Glutamatergic neuron (in vitro differentiated cells): ENCODE data around the gene SLC12A8. TPM values are rescaled to one million over a fixed set of nuclear protein-coding genes. Genes with fewer than 3 reads are reported as not detected.

Experiments used
- DNase-seq: peaks from one replicate; pipeline ENCODE4 v3.0.0; 2022
- H3K27ac Mint-ChIP-seq: one replicate; pipeline ENCODE4 v1.8.0; 2020; ENCODE audit warnings: mild to moderate bottlenecking, mixed read lengths, inconsistent platforms; ENCODE audit not compliant: unreplicated experiment
- H3K27me3 Mint-ChIP-seq: one replicate; pipeline ENCODE4 v1.8.0; 2020; ENCODE audit warnings: mild to moderate bottlenecking, moderate library complexity, mixed read lengths, inconsistent platforms; ENCODE audit not compliant: unreplicated experiment
- H3K36me3 Mint-ChIP-seq: one replicate; pipeline ENCODE4 v1.8.0; 2020; ENCODE audit warnings: mild to moderate bottlenecking, mixed read lengths, inconsistent platforms; ENCODE audit not compliant: unreplicated experiment
- H3K4me1 Mint-ChIP-seq: one replicate; pipeline ENCODE4 v1.8.0; 2020; ENCODE audit warnings: mild to moderate bottlenecking, low read depth, mixed read lengths, inconsistent platforms; ENCODE audit not compliant: unreplicated experiment
- H3K4me3 Mint-ChIP-seq: one replicate; pipeline ENCODE4 v1.8.0; 2020; ENCODE audit warnings: mild to moderate bottlenecking, mixed read lengths, inconsistent platforms; ENCODE audit not compliant: unreplicated experiment
- H3K9me3 Mint-ChIP-seq: one replicate; pipeline ENCODE4 v1.8.0; 2020; ENCODE audit warnings: mild to moderate bottlenecking, moderate library complexity, mixed read lengths, inconsistent platforms; ENCODE audit not compliant: unreplicated experiment
- CTCF ChIP-seq: fragments of 200-600 bp; sonication (generic); IDR thresholded peaks from one replicate; pipeline ENCODE4 v1.5.0; 2021; ENCODE audit not compliant: partially characterized antibody, unreplicated experiment
- total RNA-seq: library from RNA; stranded (reverse); fragmentation: NEBNext Ultra II Directional; extraction: Animal tissue kit (Norgen Biotek cat#: 25700); gene quantifications from one replicate; pipeline ENCODE4 v1.2.1, GENCODE V29; 2021; ENCODE audit not compliant: unreplicated experiment

The SLC12A8 gene
- total RNA-seq, 1 donor from 2014 or later = 2.4 TPM

GRCh38 chr3:125213364-125213755 is 812 bp upstream of the SLC12A8 start:
- H3K9me3 Mint-ChIP-seq = no peaks in the 10 kb centered on the region
- DNase-seq = no peak
- peaks cover 2% of the 10 kb centered on the region for H3K4me1 Mint-ChIP-seq
- no peaks in the 10 kb centered on the region for H3K36me3 Mint-ChIP-seq
- H3K27me3 Mint-ChIP-seq = peaks cover 6% of the 10 kb centered on the region
- H3K4me3 Mint-ChIP-seq = peak overlapping the region; percentile 74
- no peak overlapping the region for H3K27ac Mint-ChIP-seq
- TF ChIP-seq CTCF = no peak

- TF ChIP-seq CTCF = no peak
- Mint-ChIP-seq H3K9me3 (no peaks in the 10 kb centered on the region), H3K4me1 (peaks cover 2% of the 10 kb centered on the region), H3K27me3 (peaks cover 6% of the 10 kb centered on the region), H3K36me3 (no peaks in the 10 kb centered on the region), H3K27ac (no peak overlapping the region), H3K4me3 (peak overlapping the region; percentile 64)
- peak; percentile 37 for DNase-seq
Observed at GRCh38 chr3:125212091-125212508, 448 bp downstream of the SLC12A8 start.

GRCh38 chr3:125211523-125212090 is 941 bp downstream of the SLC12A8 start:
- H3K27ac Mint-ChIP-seq = no peak overlapping the region
- TF ChIP-seq CTCF = no peak
- H3K27me3 Mint-ChIP-seq = peaks cover 8% of the 10 kb centered on the region
- no peaks in the 10 kb centered on the region for H3K36me3 Mint-ChIP-seq
- no peaks in the 10 kb centered on the region for H3K9me3 Mint-ChIP-seq
- peak overlapping the region; percentile 64 for H3K4me3 Mint-ChIP-seq
- H3K4me1 Mint-ChIP-seq = peaks cover 2% of the 10 kb centered on the region
- DNase-seq = no peak

- no peak overlapping the region for H3K4me3 Mint-ChIP-seq
- H3K27me3 Mint-ChIP-seq = peaks cover 8% of the 10 kb centered on the region
- H3K27ac Mint-ChIP-seq = no peak overlapping the region
- TF ChIP-seq CTCF = no peak
- peaks cover 2% of the 10 kb centered on the region for H3K4me1 Mint-ChIP-seq
- no peak for DNase-seq
- no peaks in the 10 kb centered on the region for H3K9me3 Mint-ChIP-seq
- no peaks in the 10 kb centered on the region for H3K36me3 Mint-ChIP-seq
Observed at GRCh38 chr3:125207949-125208568, 4.5 kb downstream of the SLC12A8 start.

GRCh38 chr3:125207507-125207906 is 5.0 kb downstream of the SLC12A8 start:
- H3K27me3 Mint-ChIP-seq = peaks cover 8% of the 10 kb centered on the region

More at GRCh38 chr3:125207507-125207906, 5.0 kb downstream of the SLC12A8 start:
- Mint-ChIP-seq H3K27ac (no peak overlapping the region), H3K4me3 (no peak overlapping the region), H3K9me3 (no peaks in the 10 kb centered on the region), H3K36me3 (no peaks in the 10 kb centered on the region), H3K4me1 (peaks cover 2% of the 10 kb centered on the region)
- DNase-seq = no peak
- TF ChIP-seq CTCF = no peak
